Measurements from ENCODE around the gene SETBP1. TPM values are rescaled to one million over a fixed set of nuclear protein-coding genes. Genes with fewer than 3 reads are reported as not detected.

SETBP1 gene
- total RNA-seq, 4 donors from 2014 or later, result 26.2 to 40.8 (median 33.6) TPM

- no peak overlapping the region for H3K4me3 ChIP-seq
- H3K4me1 ChIP-seq, result peaks cover 0 to 9% (median 0%) of the 10 kb centered on the region in 4 donors
Observed at GRCh38 chr18:44848644-44849335, 168.1 kb downstream of the SETBP1 start.

GRCh38 chr18:44849361-44849760 lies 168.7 kb downstream of the SETBP1 start:
- no peaks in the 10 kb centered on the region for H3K27me3 ChIP-seq
- TF ChIP-seq CTCF (IDR thresholded peaks at IDR 0.05) (no peak), POLR2A (IDR thresholded peaks at IDR 0.05) (no peak), EP300 (IDR thresholded peaks at IDR 0.05) (no peak)
- H3K4me1 ChIP-seq, result peaks cover 0 to 8% (median 0%) of the 10 kb centered on the region in 4 donors
- no peak overlapping the region for H3K27ac ChIP-seq
- 89% methylated on average over 6 of the region's 6 CpGs for WGBS, 2 donors
- H3K4me3 ChIP-seq, result no peak overlapping the region
- H3K36me3 ChIP-seq, result no peaks in the 10 kb centered on the region
- H3K9me3 ChIP-seq, result no peaks in the 10 kb centered on the region
- DNase-seq (ENCODE audit: low spot score in 2 of 2), result no peak

More at GRCh38 chr18:44848644-44849335, 168.1 kb downstream of the SETBP1 start:
- Histone ChIP-seq H3K9me3 (no peaks in the 10 kb centered on the region), H3K36me3 (no peaks in the 10 kb centered on the region), H3K27me3 (no peaks in the 10 kb centered on the region), H3K27ac (no peak overlapping the region)
- TF ChIP-seq POLR2A (IDR thresholded peaks at IDR 0.05) (no peak), CTCF (IDR thresholded peaks at IDR 0.05) (no peak)
- no peak for DNase-seq (ENCODE audit: low spot score in 2 of 2)
- WGBS, 2 donors, result 62 to 68% methylated on average over 9 of the region's 9 CpGs

- no peak overlapping the region for H3K27ac ChIP-seq
- peaks cover 0 to 6% (median 0%) of the 10 kb centered on the region in 4 donors for H3K4me1 ChIP-seq
- H3K9me3 ChIP-seq, result no peaks in the 10 kb centered on the region
- no peaks in the 10 kb centered on the region for H3K27me3 ChIP-seq
- no peak for TF ChIP-seq POLR2A (IDR thresholded peaks at IDR 0.05)
- TF ChIP-seq EP300 (IDR thresholded peaks at IDR 0.05), result no peak
- TF ChIP-seq CTCF (IDR thresholded peaks at IDR 0.05), result no peak
- DNase-seq (ENCODE audit: low spot score in 2 of 2), result no peak
- H3K4me3 ChIP-seq, result no peak overlapping the region
- 29 to 41% methylated on average over 2 of the region's 2 CpGs for WGBS, 2 donors
- H3K36me3 ChIP-seq, result no peaks in the 10 kb centered on the region
Observed at GRCh38 chr18:44850001-44850400, 169.3 kb downstream of the SETBP1 start.

- Histone ChIP-seq H3K27me3 (no peaks in the 10 kb centered on the region), H3K27ac (no peak overlapping the region), H3K4me3 (no peak overlapping the region), H3K4me1 (peaks cover 0 to 6% (median 0%) of the 10 kb centered on the region in 4 donors), H3K36me3 (no peaks in the 10 kb centered on the region), H3K9me3 (no peaks in the 10 kb centered on the region)
- DNase-seq (ENCODE audit: low spot score in 2 of 2), result no peak
- 83 to 88% methylated on average over 11 to 13 of the region's 13 CpGs for WGBS, 2 donors
- TF ChIP-seq CTCF (IDR thresholded peaks at IDR 0.05), result no peak
- no peak for TF ChIP-seq POLR2A (IDR thresholded peaks at IDR 0.05)
- no peak for TF ChIP-seq EP300 (IDR thresholded peaks at IDR 0.05)
Observed at GRCh38 chr18:44851856-44852621, 171.4 kb downstream of the SETBP1 start.

- no peaks in the 10 kb centered on the region for H3K27me3 ChIP-seq
- H3K4me1 ChIP-seq, result peaks cover 0 to 6% (median 0%) of the 10 kb centered on the region in 4 donors
- H3K9me3 ChIP-seq, result no peaks in the 10 kb centered on the region
- TF ChIP-seq POLR2A (IDR thresholded peaks at IDR 0.05), result no peak
- TF ChIP-seq CTCF (IDR thresholded peaks at IDR 0.05), result no peak
- TF ChIP-seq EP300 (IDR thresholded peaks at IDR 0.05), result no peak
- H3K27ac ChIP-seq, result no peak overlapping the region
- H3K36me3 ChIP-seq, result no peaks in the 10 kb centered on the region
- no peak for DNase-seq (ENCODE audit: low spot score in 2 of 2)
- no peak overlapping the region for H3K4me3 ChIP-seq
Observed at GRCh38 chr18:44852818-44853217, 172.1 kb downstream of the SETBP1 start.
